GM10266 (cell line): Measurements from ENCODE around the gene MAN2A1.

Source experiments
- DNase-seq: peaks from one replicate; pipeline ENCODE4 v3.0.0; 2012; ENCODE audit errors: extremely low spot score
- TF ChIP-seq, protein P1 (sequence below): IDR thresholded peaks from 2 replicates; pipeline ENCODE4 v1.5.1; 2012; ENCODE audit warnings: mild to moderate bottlenecking, low read depth; ENCODE audit not compliant: control insufficient read depth, insufficient read depth; ENCODE audit errors: missing control alignments

MAN2A1 gene

DNA sequence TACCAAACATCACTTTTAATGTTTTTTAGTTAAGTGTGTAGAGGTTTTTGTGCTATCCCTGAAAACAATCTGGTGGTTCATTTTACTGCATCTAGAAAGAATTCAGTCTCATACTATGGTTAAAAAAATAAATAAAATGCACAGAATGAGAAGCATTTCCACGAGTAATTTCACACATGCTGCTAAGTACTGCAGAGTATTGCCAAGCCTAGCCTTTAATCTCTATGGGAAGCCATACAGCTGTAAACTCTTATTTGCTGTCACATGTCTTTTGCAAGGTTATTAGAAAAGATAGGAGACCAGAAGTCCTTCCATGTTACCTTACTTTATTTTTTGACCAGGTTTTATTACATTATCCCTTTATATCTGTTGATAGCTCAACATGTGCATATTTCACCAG is 37.6 kb upstream of the MAN2A1 start:
- TF ChIP-seq, protein P1, sequence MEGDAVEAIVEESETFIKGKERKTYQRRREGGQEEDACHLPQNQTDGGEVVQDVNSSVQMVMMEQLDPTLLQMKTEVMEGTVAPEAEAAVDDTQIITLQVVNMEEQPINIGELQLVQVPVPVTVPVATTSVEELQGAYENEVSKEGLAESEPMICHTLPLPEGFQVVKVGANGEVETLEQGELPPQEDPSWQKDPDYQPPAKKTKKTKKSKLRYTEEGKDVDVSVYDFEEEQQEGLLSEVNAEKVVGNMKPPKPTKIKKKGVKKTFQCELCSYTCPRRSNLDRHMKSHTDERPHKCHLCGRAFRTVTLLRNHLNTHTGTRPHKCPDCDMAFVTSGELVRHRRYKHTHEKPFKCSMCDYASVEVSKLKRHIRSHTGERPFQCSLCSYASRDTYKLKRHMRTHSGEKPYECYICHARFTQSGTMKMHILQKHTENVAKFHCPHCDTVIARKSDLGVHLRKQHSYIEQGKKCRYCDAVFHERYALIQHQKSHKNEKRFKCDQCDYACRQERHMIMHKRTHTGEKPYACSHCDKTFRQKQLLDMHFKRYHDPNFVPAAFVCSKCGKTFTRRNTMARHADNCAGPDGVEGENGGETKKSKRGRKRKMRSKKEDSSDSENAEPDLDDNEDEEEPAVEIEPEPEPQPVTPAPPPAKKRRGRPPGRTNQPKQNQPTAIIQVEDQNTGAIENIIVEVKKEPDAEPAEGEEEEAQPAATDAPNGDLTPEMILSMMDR: no peak
- no peak for DNase-seq

DNA sequence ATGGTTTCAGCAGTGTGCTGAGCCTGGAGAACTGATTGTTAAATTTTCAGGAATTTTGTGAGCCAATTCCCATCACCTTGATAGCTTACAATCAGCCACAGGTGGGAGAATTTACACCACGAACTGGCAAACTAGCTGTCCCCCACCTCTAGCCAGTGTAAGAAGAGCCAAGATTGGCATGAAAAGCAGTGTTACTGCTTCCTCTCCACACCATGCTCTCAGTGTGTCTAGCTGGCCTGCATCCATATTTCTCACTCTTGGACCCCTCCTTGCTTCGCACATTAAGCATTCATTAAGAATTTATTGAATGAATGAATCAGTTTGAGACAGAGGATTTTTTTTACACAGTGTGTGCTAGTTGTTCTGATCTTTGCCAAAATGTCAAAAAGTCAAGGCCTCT is 36.7 kb upstream of the MAN2A1 start:
- TF ChIP-seq, protein P1: no peak

DNA sequence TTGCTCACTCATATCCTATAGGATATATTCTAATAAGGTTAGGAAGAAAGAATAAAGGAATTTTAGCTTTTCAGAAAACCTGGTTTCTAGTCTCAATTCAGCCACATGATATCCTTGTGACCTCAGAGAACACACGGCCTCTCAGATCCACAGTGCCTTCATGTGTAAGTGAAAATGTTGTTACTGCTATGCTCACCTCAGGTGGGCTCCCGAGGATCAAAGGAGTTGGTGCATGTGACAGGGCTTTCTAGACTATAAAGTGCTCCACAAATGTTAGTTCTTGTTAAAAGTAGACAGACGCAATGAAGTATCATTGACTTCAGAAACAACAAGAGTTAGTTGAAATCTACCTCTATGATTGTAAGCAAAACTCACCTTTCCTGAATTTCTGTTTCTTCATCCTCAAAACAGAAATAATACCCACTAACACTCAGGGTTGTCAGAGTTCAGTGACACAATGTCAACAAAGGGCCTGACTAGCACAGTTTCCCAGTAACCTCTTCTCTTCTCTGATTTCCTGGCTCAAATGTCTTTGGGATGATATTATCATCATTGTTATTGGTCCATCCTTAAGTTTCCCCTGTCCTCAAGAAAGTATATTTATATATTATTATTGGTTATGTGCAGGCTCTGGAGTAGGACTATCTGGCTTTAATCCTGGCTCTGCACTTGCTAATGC is 36.0 kb upstream of the MAN2A1 start:
- TF ChIP-seq, protein P1: no peak
- DNase-seq: no peak

More for the DNA sequence above, 36.7 kb upstream of the MAN2A1 start:
- DNase-seq: no peak

DNA sequence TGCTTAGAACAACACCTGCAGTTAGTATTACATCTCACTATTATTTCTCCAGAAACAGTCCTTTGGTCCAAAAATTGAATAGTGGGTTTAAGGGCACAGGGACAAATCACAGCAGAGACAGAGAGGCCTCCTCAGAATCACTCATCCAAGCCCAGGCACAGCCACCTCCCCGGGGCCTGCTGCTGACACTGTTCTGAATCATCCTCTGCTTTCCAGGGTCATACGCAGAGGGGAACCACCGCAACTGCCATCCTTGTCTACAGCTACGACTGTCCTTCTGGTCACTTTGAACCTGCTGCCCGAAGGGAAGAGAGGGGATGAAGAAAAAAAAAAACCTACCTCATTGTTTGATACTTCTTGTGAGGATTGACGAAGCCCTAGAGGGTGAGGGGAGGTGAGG is 35.3 kb upstream of the MAN2A1 start:
- DNase-seq: no peak
- TF ChIP-seq, protein P1: no peak

DNA sequence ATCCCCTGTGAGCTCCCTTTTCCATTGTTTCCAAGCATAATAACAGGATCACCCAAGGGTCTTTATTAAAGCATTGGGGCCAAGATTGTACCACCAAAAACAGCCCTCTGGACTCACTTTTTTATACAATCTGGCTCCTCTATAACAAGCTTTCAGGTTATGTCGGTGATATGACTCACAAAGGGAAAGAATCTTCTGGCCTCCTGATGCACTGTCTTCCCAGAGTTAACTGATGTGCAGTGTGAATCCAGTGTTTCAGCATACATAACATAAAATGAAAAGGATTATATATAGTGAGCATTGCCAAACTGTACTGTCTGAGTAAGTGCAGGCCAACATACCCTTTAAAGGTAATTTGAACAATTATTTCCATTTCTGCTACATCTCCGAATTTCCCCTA is 33.9 kb upstream of the MAN2A1 start:
- DNase-seq: no peak

DNA sequence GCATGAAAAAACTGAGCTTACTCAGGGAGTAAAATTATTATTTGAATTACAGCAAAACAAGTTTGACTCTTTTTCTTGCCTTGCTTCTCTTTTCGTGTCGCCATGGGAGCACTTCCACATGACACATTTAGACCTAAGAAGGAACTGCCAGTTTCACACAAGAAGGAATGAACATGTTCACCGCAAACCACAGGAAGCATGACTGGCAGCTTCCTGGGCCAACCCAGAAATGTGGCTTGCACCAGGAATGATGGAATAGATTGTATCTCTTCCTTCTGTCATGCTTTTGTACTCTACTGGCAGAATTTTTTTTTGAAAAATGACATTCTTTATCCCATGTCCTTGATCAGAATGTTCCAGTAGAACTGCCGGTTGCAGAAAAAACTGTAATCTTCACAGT is 32.9 kb upstream of the MAN2A1 start:
- no peak for DNase-seq
- TF ChIP-seq, protein P1: no peak

More for the DNA sequence above, 33.9 kb upstream of the MAN2A1 start:
- TF ChIP-seq, protein P1: no peak

DNA sequence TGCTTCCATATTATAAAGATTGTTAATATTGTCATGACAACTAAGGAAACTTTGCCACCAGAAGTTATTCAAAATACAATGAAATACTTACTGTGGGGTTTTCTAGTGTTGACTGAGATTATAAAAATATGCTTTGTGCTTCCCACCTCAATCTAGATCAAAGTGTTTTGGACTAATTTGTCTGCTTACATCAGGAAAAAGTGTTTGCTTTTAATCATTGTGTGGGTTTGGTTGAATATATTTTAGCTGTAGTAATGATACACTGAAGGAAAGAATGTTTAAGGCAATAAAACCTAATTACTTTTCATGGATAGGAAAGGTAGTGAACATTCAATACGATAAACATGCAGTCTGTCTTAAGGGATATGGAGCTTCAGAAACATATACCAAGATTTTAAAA is 29.8 kb upstream of the MAN2A1 start:
- TF ChIP-seq, protein P1: no peak
- no peak for DNase-seq
